Cardiac muscle cell (in vitro differentiated cells and primary cell): ENCODE results near the gene LILRB5. TPM values are rescaled to one million over a fixed set of nuclear protein-coding genes. Genes with fewer than 3 reads are reported as not detected.

Experiments used
- DNase-seq, 2 donors: peaks; one replicate each; pipeline versions ENCODE4 v3.0.0 to v3.0.0-alpha.2; 2010 to 2017; ENCODE audit warnings: low read depth in 1 of 2, low spot score in 1 of 2
- H3K27ac ChIP-seq: fragments of 200-600 bp; sonication (generic); 2 replicates; pipeline ENCODE4 v1.5.1; 2016
- H3K27me3 ChIP-seq: fragments of 200-600 bp; sonication (generic); 2 replicates; pipeline ENCODE4 v1.6.0; 2016; ENCODE audit warnings: control low read depth
- H3K36me3 ChIP-seq: fragments of 200-600 bp; sonication (generic); 2 replicates; pipeline ENCODE4 v1.5.1; 2016; ENCODE audit warnings: control low read depth
- H3K4me1 ChIP-seq: fragments of 200-600 bp; sonication (generic); 2 replicates; pipeline ENCODE4 v1.8.1; 2017; ENCODE audit warnings: low read depth, mild to moderate bottlenecking, mixed run types
- H3K4me3 ChIP-seq: fragments of 200-600 bp; sonication (generic); 2 replicates; pipeline ENCODE4 v1.5.1; 2016; ENCODE audit warnings: mild to moderate bottlenecking
- H3K9me3 ChIP-seq: fragments of 200-600 bp; sonication (generic); 2 replicates; pipeline ENCODE4 v1.5.1; 2017; ENCODE audit warnings: low read depth, mild to moderate bottlenecking, control low read depth
- CTCF ChIP-seq: IDR thresholded peaks from 2 replicates; pipeline ENCODE4 v1.5.1; 2012; ENCODE audit warnings: low read depth, mild to moderate bottlenecking, low read length
- polyA plus RNA-seq: library from polyadenylated mRNA; unstranded; fragments of >200 nt; fragmentation: Nextera tagmentation; extraction: Ambion mirVana; gene quantifications from 2 replicates; pipeline ENCODE4 v1.2.1, GENCODE V29; 2016
- total RNA-seq: library from RNA; depleted of rRNA; stranded (reverse); fragments of >200 nt; gene quantifications from 2 replicates; pipeline ENCODE4 v1.2.3, GENCODE V29; 2016

The LILRB5 gene
- not detected in 2 replicates for total RNA-seq
- 0.04 TPM in 1 of 2 replicates, not detected in the other for polyA plus RNA-seq

- no peak within 1 kb of the TSS for H3K27ac ChIP-seq
- no peak within 1 kb of the TSS for H3K4me3 ChIP-seq
These were observed at the start of gene LILRB5 for GRCh38 chr19:54257116-54257480. Gene LILRB5, minus strand, starts transcription at chr19:54257273. Its CDS starts 80 bp downstream, at chr19:54257193.

GRCh38 chr19:54305141-54305540, 48.1 kb upstream of the LILRB5 start:
- Histone ChIP-seq H3K27ac (no peak overlapping the region), H3K4me3 (no peak overlapping the region), H3K27me3 (peaks cover 5% of the 10 kb centered on the region), H3K9me3 (no peaks in the 10 kb centered on the region), H3K4me1 (no peaks in the 10 kb centered on the region), H3K36me3 (no peaks in the 10 kb centered on the region)
- DNase-seq: no peak
- TF ChIP-seq CTCF: no peak

More at GRCh38 chr19:54257116-54257480, at the start of gene LILRB5:
- Histone ChIP-seq H3K27me3 (peaks cover 7% of the 10 kb centered on the region), H3K4me1 (no peaks in the 10 kb centered on the region), H3K9me3 (no peaks in the 10 kb centered on the region), H3K36me3 (no peaks in the 10 kb centered on the region)
- no peak for TF ChIP-seq CTCF
- no peak for DNase-seq

- Histone ChIP-seq H3K4me1 (no peaks in the 10 kb centered on the region), H3K27ac (no peak overlapping the region), H3K36me3 (no peaks in the 10 kb centered on the region), H3K9me3 (no peaks in the 10 kb centered on the region), H3K27me3 (peaks cover 16% of the 10 kb centered on the region), H3K4me3 (no peak overlapping the region)
- no peak for TF ChIP-seq CTCF
- no peak for DNase-seq
These were observed 45.2 kb upstream of the LILRB5 start for GRCh38 chr19:54302257-54302656.

- H3K9me3 ChIP-seq: no peaks in the 10 kb centered on the region
These were observed 42.4 kb upstream of the LILRB5 start for GRCh38 chr19:54299515-54299914.

GRCh38 chr19:54299126-54299498, 42.0 kb upstream of the LILRB5 start:
- DNase-seq: no peak
- H3K27me3 ChIP-seq: peaks cover 16% of the 10 kb centered on the region
- H3K4me3 ChIP-seq: no peak overlapping the region
- TF ChIP-seq CTCF: no peak
- H3K27ac ChIP-seq: no peak overlapping the region
- no peaks in the 10 kb centered on the region for H3K36me3 ChIP-seq
- H3K9me3 ChIP-seq: no peaks in the 10 kb centered on the region
- no peaks in the 10 kb centered on the region for H3K4me1 ChIP-seq

More at GRCh38 chr19:54299515-54299914, 42.4 kb upstream of the LILRB5 start:
- no peak for DNase-seq
- H3K36me3 ChIP-seq: no peaks in the 10 kb centered on the region
- H3K27me3 ChIP-seq: peaks cover 16% of the 10 kb centered on the region
- no peak for TF ChIP-seq CTCF
- no peak overlapping the region for H3K4me3 ChIP-seq
- H3K27ac ChIP-seq: no peak overlapping the region
- H3K4me1 ChIP-seq: no peaks in the 10 kb centered on the region
